Keratinocyte (primary cell): Measurements from ENCODE around the gene SSX2IP. TPM values are rescaled to one million over a fixed set of nuclear protein-coding genes. Genes with fewer than 3 reads are reported as not detected.

Experiments
- DNase-seq: peaks from one replicate; pipeline ENCODE4 v3.0.0-alpha.2; 2011; ENCODE audit warnings: low read depth, missing footprints, low spot score
- FAIRE-seq: peaks from 2 replicates; lab custom pipeline; 2011; peaks lifted over from hg19 to GRCh38; lab: Jason Lieb, UNC
- H2AFZ ChIP-seq: 2 replicates; pipeline ENCODE4 v1.6.0; 2012; ENCODE audit warnings: low read length, control low read depth, inconsistent platforms; ENCODE audit not compliant: control insufficient read depth
- H3K27ac ChIP-seq: 2 replicates; pipeline ENCODE4 v1.5.1; 2011; ENCODE audit warnings: low read length; ENCODE audit not compliant: control insufficient read depth, insufficient read depth
- H3K27me3 ChIP-seq: 3 replicates; pipeline ENCODE4 v1.6.0; 2011; ENCODE audit warnings: low read length; ENCODE audit not compliant: control insufficient read depth, insufficient read depth; ENCODE audit errors: extremely low read depth
- H3K36me3 ChIP-seq, 2 experiments: 2 replicates in 1 of 2; 3 replicates in 1 of 2; pipeline ENCODE4 v1.5.1; 2011; ENCODE audit warnings: low read length in 2 of 2, mild to moderate bottlenecking in 1 of 2; ENCODE audit not compliant: control insufficient read depth in 2 of 2, insufficient read depth in 2 of 2; ENCODE audit errors: extremely low read depth in 1 of 2
- H3K4me1 ChIP-seq: 3 replicates; pipeline ENCODE4 v1.5.1; 2011; ENCODE audit warnings: low read length; ENCODE audit not compliant: control insufficient read depth, insufficient read depth; ENCODE audit errors: extremely low read depth
- H3K4me2 ChIP-seq: 3 replicates; pipeline ENCODE4 v1.6.0; 2011; ENCODE audit warnings: low read depth, low read length; ENCODE audit not compliant: control insufficient read depth, insufficient read depth; ENCODE audit errors: extremely low read depth
- H3K4me3 ChIP-seq, 3 experiments: fragments of 200-600 bp in 1 of 3; sonication (generic) in 1 of 3; 2 replicates in 2 of 3; 3 replicates in 1 of 3; pipeline ENCODE4 v1.5.1; 2011 to 2016; ENCODE audit warnings: low read length in 3 of 3, mild to moderate bottlenecking in 3 of 3, control low read depth in 2 of 3, inconsistent platforms in 1 of 3, low read depth in 1 of 3, mixed read lengths in 1 of 3, mixed run types in 1 of 3, moderate library complexity in 1 of 3; ENCODE audit not compliant: control insufficient read depth in 2 of 3, insufficient read depth in 2 of 3; ENCODE audit errors: extremely low read depth in 1 of 3
- H3K79me2 ChIP-seq: 2 replicates; pipeline ENCODE4 v1.6.0; 2012; ENCODE audit warnings: low read length; ENCODE audit not compliant: control insufficient read depth, insufficient read depth
- H3K9ac ChIP-seq: 3 replicates; pipeline ENCODE4 v1.6.0; 2011; ENCODE audit warnings: low read length; ENCODE audit not compliant: control insufficient read depth, insufficient read depth; ENCODE audit errors: extremely low read depth
- H3K9me1 ChIP-seq: 3 replicates; pipeline ENCODE4 v1.6.0; 2011; ENCODE audit warnings: low read length; ENCODE audit not compliant: control insufficient read depth, insufficient read depth; ENCODE audit errors: extremely low read depth
- H3K9me3 ChIP-seq: 2 replicates; pipeline ENCODE4 v1.5.1; 2012; ENCODE audit warnings: low read depth, low read length; ENCODE audit not compliant: control insufficient read depth
- H4K20me1 ChIP-seq: 3 replicates; pipeline ENCODE4 v1.6.0; 2011; ENCODE audit warnings: low read length; ENCODE audit not compliant: control insufficient read depth, insufficient read depth; ENCODE audit errors: extremely low read depth
- EZH2 ChIP-seq: IDR thresholded peaks from one replicate; pipeline ENCODE4 v1.6.1; 2012; ENCODE audit warnings: inconsistent platforms, mild to moderate bottlenecking, low read length, moderate library complexity
- dilution Hi-C: fragments of 300-500 bp; cut with MboI; formaldehyde crosslinking; loops from one replicate; pipeline ENCODE4 v1.7.0; 2020; ENCODE audit warnings: low sequenced_read_pairs; ENCODE audit not compliant: extremely low pct_ligation_motif_present
- polyA plus RNA-seq, 5 experiments: library from polyadenylated mRNA; depleted of rRNA in 3 of 5; stranded (reverse) in 3 of 5; stranded (forward) in 1 of 5; unstranded in 1 of 5; fragments of >200 nt; gene quantifications; 1 replicate in 1 of 5; 2 replicates in 3 of 5; 3 replicates in 1 of 5; pipeline versions ENCODE4 v1.2.1 to v1.2.3, GENCODE V29; 2011 to 2012; ENCODE audit warnings: missing spikeins in 2 of 5, low read depth in 1 of 5, low replicate concordance in 1 of 5
- TF ChIP-seq, protein P1 (sequence below), 3 experiments: IDR thresholded peaks in 1 of 3; conservative IDR thresholded peaks in 1 of 3; optimal IDR thresholded peaks in 1 of 3; 2 replicates in 2 of 3; 3 replicates in 1 of 3; pipeline versions ENCODE3 to v1.5.1; 2011; ENCODE audit warnings: low read length in 3 of 3, mild to moderate bottlenecking in 3 of 3, moderate library complexity in 2 of 3, control low read depth in 1 of 3, inconsistent platforms in 1 of 3; ENCODE audit not compliant: insufficient read depth in 2 of 3; ENCODE audit errors: extremely low read depth in 1 of 3

SSX2IP gene
- polyA plus RNA-seq, 1 donor (not counting 4 experiments of a cell fraction or from before 2014, with no cell fraction given): 13.0 TPM

- Histone ChIP-seq H4K20me1 (no peaks in the 10 kb centered on the region), H3K9ac (no peak overlapping the region), H3K9me1 (no peaks in the 10 kb centered on the region), H3K9me3 (no peaks in the 10 kb centered on the region), H3K4me3 (no peak overlapping the region), H3K4me2 (no peak overlapping the region), H3K27ac (no peak overlapping the region), H3K79me2 (no peaks in the 10 kb centered on the region), H2AFZ (no peak overlapping the region), H3K27me3 (no peaks in the 10 kb centered on the region), H3K36me3 (no peaks in the 10 kb centered on the region), H3K4me1 (peaks cover 34% of the 10 kb centered on the region)
- TF ChIP-seq, protein P1, sequence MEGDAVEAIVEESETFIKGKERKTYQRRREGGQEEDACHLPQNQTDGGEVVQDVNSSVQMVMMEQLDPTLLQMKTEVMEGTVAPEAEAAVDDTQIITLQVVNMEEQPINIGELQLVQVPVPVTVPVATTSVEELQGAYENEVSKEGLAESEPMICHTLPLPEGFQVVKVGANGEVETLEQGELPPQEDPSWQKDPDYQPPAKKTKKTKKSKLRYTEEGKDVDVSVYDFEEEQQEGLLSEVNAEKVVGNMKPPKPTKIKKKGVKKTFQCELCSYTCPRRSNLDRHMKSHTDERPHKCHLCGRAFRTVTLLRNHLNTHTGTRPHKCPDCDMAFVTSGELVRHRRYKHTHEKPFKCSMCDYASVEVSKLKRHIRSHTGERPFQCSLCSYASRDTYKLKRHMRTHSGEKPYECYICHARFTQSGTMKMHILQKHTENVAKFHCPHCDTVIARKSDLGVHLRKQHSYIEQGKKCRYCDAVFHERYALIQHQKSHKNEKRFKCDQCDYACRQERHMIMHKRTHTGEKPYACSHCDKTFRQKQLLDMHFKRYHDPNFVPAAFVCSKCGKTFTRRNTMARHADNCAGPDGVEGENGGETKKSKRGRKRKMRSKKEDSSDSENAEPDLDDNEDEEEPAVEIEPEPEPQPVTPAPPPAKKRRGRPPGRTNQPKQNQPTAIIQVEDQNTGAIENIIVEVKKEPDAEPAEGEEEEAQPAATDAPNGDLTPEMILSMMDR (optimal IDR thresholded peaks at IDR 0.05 in 1 of 3, IDR thresholded peaks at IDR 0.05 in 1 of 3, conservative IDR thresholded peaks at IDR 0.05 in 1 of 3; ENCODE audit: extremely low read depth in 1 of 3, insufficient read depth in 2 of 3, low read length in 3 of 3): no peak
- no peak for TF ChIP-seq EZH2
- DNase-seq (no peak), FAIRE-seq (no peak)
- dilution Hi-C loops: no loop called here
These were observed 58.1 kb downstream of the SSX2IP start for GRCh38 chr1:84632137-84632536.

DNA sequence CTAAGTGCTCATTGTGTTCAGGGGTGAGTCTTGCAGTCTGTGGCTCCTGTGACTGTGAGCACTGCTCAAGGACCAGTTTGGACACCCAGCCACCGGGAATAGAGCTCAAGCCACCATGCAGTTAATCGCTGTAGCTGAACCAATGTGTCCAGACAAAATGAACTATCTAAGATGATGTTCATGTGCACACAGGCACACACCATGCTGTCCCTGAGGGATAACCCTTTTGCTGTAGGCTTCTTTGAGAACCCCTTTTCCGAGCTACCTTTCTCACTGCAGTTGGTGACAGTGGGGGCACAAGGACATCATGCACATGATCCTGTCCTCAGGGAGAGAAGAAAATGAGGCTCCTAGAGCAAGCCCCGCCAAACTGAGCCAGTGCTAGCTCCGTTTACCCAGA lies 65.4 kb downstream of the SSX2IP start:
- dilution Hi-C loops: no loop called here
- FAIRE-seq: no peak

More for the DNA sequence above, 65.4 kb downstream of the SSX2IP start:
- Histone ChIP-seq H3K9me3 (no peaks in the 10 kb centered on the region), H3K79me2 (no peaks in the 10 kb centered on the region), H3K4me2 (no peak overlapping the region), H4K20me1 (no peaks in the 10 kb centered on the region), H3K36me3 (no peaks in the 10 kb centered on the region), H2AFZ (no peak overlapping the region), H3K4me3 (no peak overlapping the region), H3K9me1 (no peaks in the 10 kb centered on the region), H3K4me1 (peaks cover under 1% of the 10 kb centered on the region), H3K9ac (no peak overlapping the region), H3K27ac (no peak overlapping the region), H3K27me3 (no peaks in the 10 kb centered on the region)
- TF ChIP-seq, protein P1 (optimal IDR thresholded peaks at IDR 0.05 in 1 of 3, IDR thresholded peaks at IDR 0.05 in 1 of 3, conservative IDR thresholded peaks at IDR 0.05 in 1 of 3; ENCODE audit: extremely low read depth in 1 of 3, insufficient read depth in 2 of 3, low read length in 3 of 3): no peak
- TF ChIP-seq EZH2: no peak
- DNase-seq: no peak
